ENCODE measurements around the gene LPAR2.

DNA sequence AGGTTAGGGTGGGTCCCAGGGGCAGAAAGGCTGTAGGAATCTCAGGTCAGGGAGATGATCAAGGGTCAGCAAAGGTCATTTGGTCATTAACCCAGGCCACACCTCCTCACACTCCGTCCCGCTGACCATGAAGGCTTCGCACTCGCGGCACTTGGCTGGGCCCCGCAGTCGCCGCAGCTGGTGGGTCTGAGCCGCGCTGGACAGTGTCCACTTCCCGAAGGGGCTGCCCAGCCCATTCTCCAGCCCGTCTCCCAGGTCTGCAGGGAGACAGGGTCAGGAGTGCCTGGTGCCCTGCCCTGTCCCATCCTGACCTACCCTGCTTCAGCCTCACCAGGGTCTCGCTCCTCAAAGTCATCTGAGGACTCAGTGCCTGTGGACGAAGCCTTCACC lies 7.3 kb upstream of the LPAR2 start:
- TF ChIP-seq FOXP2 (optimal IDR thresholded peaks at IDR 0.05; ENCODE audit: borderline replicate concordance, extremely low read depth, extremely low read length, insufficient read depth), result no peak
- TF ChIP-seq POLR2AphosphoS5 (IDR thresholded peaks at IDR 0.05; ENCODE audit: low read depth, low read length), result no peak
- no peak for TF ChIP-seq SIN3A (IDR thresholded peaks at IDR 0.05; ENCODE audit: borderline replicate concordance, insufficient read depth, low read length)
- no peak for TF ChIP-seq TAF1 (IDR thresholded peaks at IDR 0.05; ENCODE audit: borderline replicate concordance, insufficient read depth, low read length)
- TF ChIP-seq, protein P1, sequence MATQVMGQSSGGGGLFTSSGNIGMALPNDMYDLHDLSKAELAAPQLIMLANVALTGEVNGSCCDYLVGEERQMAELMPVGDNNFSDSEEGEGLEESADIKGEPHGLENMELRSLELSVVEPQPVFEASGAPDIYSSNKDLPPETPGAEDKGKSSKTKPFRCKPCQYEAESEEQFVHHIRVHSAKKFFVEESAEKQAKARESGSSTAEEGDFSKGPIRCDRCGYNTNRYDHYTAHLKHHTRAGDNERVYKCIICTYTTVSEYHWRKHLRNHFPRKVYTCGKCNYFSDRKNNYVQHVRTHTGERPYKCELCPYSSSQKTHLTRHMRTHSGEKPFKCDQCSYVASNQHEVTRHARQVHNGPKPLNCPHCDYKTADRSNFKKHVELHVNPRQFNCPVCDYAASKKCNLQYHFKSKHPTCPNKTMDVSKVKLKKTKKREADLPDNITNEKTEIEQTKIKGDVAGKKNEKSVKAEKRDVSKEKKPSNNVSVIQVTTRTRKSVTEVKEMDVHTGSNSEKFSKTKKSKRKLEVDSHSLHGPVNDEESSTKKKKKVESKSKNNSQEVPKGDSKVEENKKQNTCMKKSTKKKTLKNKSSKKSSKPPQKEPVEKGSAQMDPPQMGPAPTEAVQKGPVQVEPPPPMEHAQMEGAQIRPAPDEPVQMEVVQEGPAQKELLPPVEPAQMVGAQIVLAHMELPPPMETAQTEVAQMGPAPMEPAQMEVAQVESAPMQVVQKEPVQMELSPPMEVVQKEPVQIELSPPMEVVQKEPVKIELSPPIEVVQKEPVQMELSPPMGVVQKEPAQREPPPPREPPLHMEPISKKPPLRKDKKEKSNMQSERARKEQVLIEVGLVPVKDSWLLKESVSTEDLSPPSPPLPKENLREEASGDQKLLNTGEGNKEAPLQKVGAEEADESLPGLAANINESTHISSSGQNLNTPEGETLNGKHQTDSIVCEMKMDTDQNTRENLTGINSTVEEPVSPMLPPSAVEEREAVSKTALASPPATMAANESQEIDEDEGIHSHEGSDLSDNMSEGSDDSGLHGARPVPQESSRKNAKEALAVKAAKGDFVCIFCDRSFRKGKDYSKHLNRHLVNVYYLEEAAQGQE (IDR thresholded peaks at IDR 0.05; ENCODE audit: insufficient read depth in 1 of 2, low read depth in 2 of 2, low read length in 2 of 2), result no peak
